Mesendoderm (in vitro differentiated cells): Measurements from ENCODE around the gene PTPRD. TPM values are rescaled to one million over a fixed set of nuclear protein-coding genes. Genes with fewer than 3 reads are reported as not detected.

Experiments used
- DNase-seq: peaks from one replicate; pipeline ENCODE4 v3.0.0; 2013
- H2AK5ac ChIP-seq: 2 replicates; pipeline ENCODE4 v1.6.1; 2013; ENCODE audit warnings: low read length, inconsistent platforms
- H2BK120ac ChIP-seq: 2 replicates; pipeline ENCODE4 v1.6.1; 2013; ENCODE audit warnings: low read depth, mild to moderate bottlenecking, low read length, moderate library complexity, mixed read lengths
- H2BK15ac ChIP-seq: replicated peaks from 2 replicates; pipeline ENCODE4 v1.6.1; 2013; ENCODE audit warnings: low read depth, mild to moderate bottlenecking, moderate library complexity
- H2BK5ac ChIP-seq: 2 replicates; pipeline ENCODE4 v1.6.1; 2013; ENCODE audit warnings: low read length, inconsistent platforms
- H3K18ac ChIP-seq: 2 replicates; pipeline ENCODE4 v1.6.1; 2013; ENCODE audit warnings: mild to moderate bottlenecking, low read length, mixed read lengths
- H3K23ac ChIP-seq: one replicate; pipeline ENCODE4 v1.6.1; 2013; ENCODE audit warnings: low read length
- H3K27ac ChIP-seq: 2 replicates; pipeline ENCODE4 v1.5.1; 2013; ENCODE audit warnings: low read depth, mild to moderate bottlenecking, inconsistent platforms, low read length, moderate library complexity
- H3K27me3 ChIP-seq: 2 replicates; pipeline ENCODE4 v1.6.1; 2013; ENCODE audit warnings: low read length, control low read depth, mild to moderate bottlenecking, inconsistent platforms; ENCODE audit not compliant: insufficient read depth, poor library complexity
- H3K36me3 ChIP-seq: 2 replicates; pipeline ENCODE4 v1.6.1; 2013; ENCODE audit warnings: low read length, inconsistent platforms; ENCODE audit not compliant: control insufficient read depth, insufficient read depth
- H3K4ac ChIP-seq: one replicate; pipeline ENCODE4 v1.6.1; 2013; ENCODE audit warnings: low read depth, mild to moderate bottlenecking, low read length, moderate library complexity
- H3K4me1 ChIP-seq: 2 replicates; pipeline ENCODE4 v1.6.1; 2013; ENCODE audit warnings: low read depth, low read length, inconsistent platforms; ENCODE audit not compliant: control insufficient read depth
- H3K4me2 ChIP-seq: 2 replicates; pipeline ENCODE4 v1.6.1; 2013; ENCODE audit warnings: low read length
- H3K4me3 ChIP-seq: 2 replicates; pipeline ENCODE4 v1.5.1; 2013; ENCODE audit warnings: mild to moderate bottlenecking, low read length
- H3K56ac ChIP-seq: one replicate; pipeline ENCODE4 v1.6.1; 2013; ENCODE audit warnings: low read length
- H3K79me1 ChIP-seq: 2 replicates; pipeline ENCODE4 v1.6.1; 2013; ENCODE audit warnings: low read length, inconsistent platforms
- H3K79me2 ChIP-seq: 2 replicates; pipeline ENCODE4 v1.6.1; 2013; ENCODE audit warnings: mild to moderate bottlenecking, low read length; ENCODE audit not compliant: control insufficient read depth, insufficient read depth
- H3K9ac ChIP-seq: 2 replicates; pipeline ENCODE4 v1.6.1; 2013; ENCODE audit warnings: low read length, inconsistent platforms
- H4K5ac ChIP-seq: one replicate; pipeline ENCODE4 v1.6.1; 2013; ENCODE audit warnings: low read length
- H4K8ac ChIP-seq: one replicate; pipeline ENCODE4 v1.6.1; 2013; ENCODE audit warnings: low read depth, mild to moderate bottlenecking, control low read depth, low read length, moderate library complexity
- WGBS: extraction: QIAGEN DNeasy Blood & Tissue Kit; methylation state at CpG from one replicate; pipeline ENCODE4 v1.1.7; 2013; ENCODE audit warnings: low lambda C conversion rate, missing lambda C conversion rate; ENCODE audit not compliant: insufficient coverage; ENCODE audit errors: extremely low coverage; 5-methylcytosine and 5-hydroxymethylcytosine counted together
- small RNA-seq: library from polyadenylated mRNA; stranded (forward); fragments of <200 nt; extraction: miRNeasy Mini kit (QIAGEN cat#:217004); gene quantifications from one replicate; pipeline ENCODE3, GENCODE V24; 2013; ENCODE audit not compliant: insufficient read depth

Gene PTPRD

GRCh38 chr9:8266861-8267260 lies 2345.9 kb downstream of the PTPRD start:
- Histone ChIP-seq H3K23ac (no peak overlapping the region), H3K4me3 (no peak overlapping the region), H2BK15ac (no peak overlapping the region), H3K4me1 (peaks cover 12% of the 10 kb centered on the region), H3K4me2 (no peak overlapping the region), H3K56ac (no peak overlapping the region), H3K79me1 (no peaks in the 10 kb centered on the region), H4K5ac (no peak overlapping the region), H3K27ac (no peak overlapping the region), H2BK120ac (no peak overlapping the region), H3K79me2 (no peaks in the 10 kb centered on the region), H4K8ac (no peak overlapping the region), H3K27me3 (no peaks in the 10 kb centered on the region), H3K9ac (no peak overlapping the region), H3K18ac (no peak overlapping the region), H3K36me3 (no peaks in the 10 kb centered on the region), H3K4ac (no peak overlapping the region), H2AK5ac (no peak overlapping the region), H2BK5ac (no peak overlapping the region)
- DNase-seq = no peak
- WGBS = no CpG with 5 or more reads among the region's 1 CpG

- no peak overlapping the region for H2BK5ac ChIP-seq
- no peak overlapping the region for H3K9ac ChIP-seq
- H3K23ac ChIP-seq = no peak overlapping the region
- H2BK15ac ChIP-seq = no peak overlapping the region
- H3K27me3 ChIP-seq = no peaks in the 10 kb centered on the region
- H3K79me1 ChIP-seq = no peaks in the 10 kb centered on the region
- H3K4me3 ChIP-seq = no peak overlapping the region
- H4K5ac ChIP-seq = no peak overlapping the region
- peaks cover 21% of the 10 kb centered on the region for H3K4me1 ChIP-seq
- H2AK5ac ChIP-seq = no peak overlapping the region
- H3K36me3 ChIP-seq = no peaks in the 10 kb centered on the region
- H3K18ac ChIP-seq = no peak overlapping the region
- WGBS = no CpG with 5 or more reads among the region's 2 CpGs
- no peaks in the 10 kb centered on the region for H3K79me2 ChIP-seq
- peak; percentile 79 for DNase-seq
- no peak overlapping the region for H3K56ac ChIP-seq
- H2BK120ac ChIP-seq = no peak overlapping the region
- no peak overlapping the region for H3K4me2 ChIP-seq
- H3K4ac ChIP-seq = no peak overlapping the region
- H3K27ac ChIP-seq = no peak overlapping the region
- no peak overlapping the region for H4K8ac ChIP-seq
Measured at GRCh38 chr9:8265281-8265680, 2347.5 kb downstream of the PTPRD start.

Small RNA genes within 50 kb of the gene (small RNA-seq; reads per million reads assigned to genes)
- gene AL135790.2 = not detected
- gene RNU7-185P = not detected
